Measurements from ENCODE around the gene LCMT2.

LCMT2 gene

GRCh38 chr15:43370975-43371974 lies 40.9 kb upstream of the LCMT2 start, which contains the start of the genes TUBGCP4 and ZSCAN29:
Gene TUBGCP4 (plus strand): TSS chr15:43371101. CDS start chr15:43371355, 254 bp downstream.
Gene ZSCAN29 (minus strand): TSS chr15:43371043. CDS start chr15:43369913, 1,130 bp downstream.
- peak; percentile 42; the same call in 1 of the 2 replicates for TF ChIP-seq CTCF (conservative IDR thresholded peaks at IDR 0.05; ENCODE audit: low read depth, low read length)
- Histone ChIP-seq H3K27ac (peak within 1 kb of the TSS; percentile 47), H3K4me3 (IDR thresholded peaks at IDR 0.05; ENCODE audit: insufficient read depth, low read depth, low read length) (peak within 1 kb of the TSS; percentile 42), H3K4me1 (ENCODE audit: low read depth, poor library complexity, severe bottlenecking) (peaks cover 14% of the 10 kb centered on the region), H3K9ac (peak within 1 kb of the TSS; percentile 89), H3K36me3 (ENCODE audit: insufficient read depth) (peaks cover 7% of the 10 kb centered on the region; the same call in 1 of the 2 replicates), H3K27me3 (ENCODE audit: insufficient read depth, low read depth) (no peaks in the 10 kb centered on the region), H3K4me2 (peak within 1 kb of the TSS; percentile 72), H4K20me1 (ENCODE audit: insufficient read depth) (no peaks in the 10 kb centered on the region), H2AFZ (ENCODE audit: low read depth) (peak within 1 kb of the TSS; percentile 93), H3K79me2 (ENCODE audit: insufficient read depth, low read depth) (peaks cover 17% of the 10 kb centered on the region; the same call in 1 of the 2 replicates)

GRCh38 chr15:43370310-43370974 lies 40.1 kb upstream of the LCMT2 start:
- H2AFZ ChIP-seq (ENCODE audit: low read depth), result peak overlapping the region; percentile 93

GRCh38 chr15:43361313-43361903 lies 31.0 kb upstream of the LCMT2 start:
- Histone ChIP-seq H3K4me3 (IDR thresholded peaks at IDR 0.05; ENCODE audit: insufficient read depth, low read depth, low read length) (no peak overlapping the region), H3K79me2 (ENCODE audit: insufficient read depth, low read depth) (no peaks in the 10 kb centered on the region), H3K27ac (no peak overlapping the region), H3K9ac (no peak overlapping the region), H2AFZ (ENCODE audit: low read depth) (no peak overlapping the region), H3K4me2 (no peak overlapping the region), H3K36me3 (ENCODE audit: insufficient read depth) (peaks cover 22% of the 10 kb centered on the region), H4K20me1 (ENCODE audit: insufficient read depth) (no peaks in the 10 kb centered on the region), H3K27me3 (ENCODE audit: insufficient read depth, low read depth) (no peaks in the 10 kb centered on the region), H3K4me1 (ENCODE audit: low read depth, poor library complexity, severe bottlenecking) (no peaks in the 10 kb centered on the region)
- no peak for TF ChIP-seq CTCF (conservative IDR thresholded peaks at IDR 0.05; ENCODE audit: low read depth, low read length)

More at GRCh38 chr15:43370310-43370974, 40.1 kb upstream of the LCMT2 start:
- Histone ChIP-seq H3K9ac (peak overlapping the region; percentile 89), H3K27me3 (ENCODE audit: insufficient read depth, low read depth) (no peaks in the 10 kb centered on the region), H3K4me2 (peak overlapping the region; percentile 72), H3K4me3 (IDR thresholded peaks at IDR 0.05; ENCODE audit: insufficient read depth, low read depth, low read length) (peak overlapping the region; percentile 42), H3K4me1 (ENCODE audit: low read depth, poor library complexity, severe bottlenecking) (peaks cover 14% of the 10 kb centered on the region), H3K79me2 (ENCODE audit: insufficient read depth, low read depth) (peaks cover 17% of the 10 kb centered on the region; the same call in 1 of the 2 replicates), H3K27ac (peak overlapping the region; percentile 47), H3K36me3 (ENCODE audit: insufficient read depth) (peaks cover 9% of the 10 kb centered on the region; the same call in 1 of the 2 replicates), H4K20me1 (ENCODE audit: insufficient read depth) (no peaks in the 10 kb centered on the region)
- no peak for TF ChIP-seq CTCF (conservative IDR thresholded peaks at IDR 0.05; ENCODE audit: low read depth, low read length)

- TF ChIP-seq CTCF (conservative IDR thresholded peaks at IDR 0.05; ENCODE audit: low read depth, low read length), result no peak
- Histone ChIP-seq H3K4me1 (ENCODE audit: low read depth, poor library complexity, severe bottlenecking) (no peaks in the 10 kb centered on the region), H3K4me2 (no peak overlapping the region), H3K4me3 (IDR thresholded peaks at IDR 0.05; ENCODE audit: insufficient read depth, low read depth, low read length) (no peak overlapping the region), H4K20me1 (ENCODE audit: insufficient read depth) (no peaks in the 10 kb centered on the region), H3K36me3 (ENCODE audit: insufficient read depth) (peaks cover 19% of the 10 kb centered on the region), H2AFZ (ENCODE audit: low read depth) (no peak overlapping the region), H3K9ac (no peak overlapping the region), H3K27ac (no peak overlapping the region), H3K79me2 (ENCODE audit: insufficient read depth, low read depth) (no peaks in the 10 kb centered on the region), H3K27me3 (ENCODE audit: insufficient read depth, low read depth) (no peaks in the 10 kb centered on the region)
Measured at GRCh38 chr15:43360821-43361220, 30.4 kb upstream of the LCMT2 start.
